HepG2 (cell line): ENCODE data around the gene C1orf74. TPM values are rescaled to one million over a fixed set of nuclear protein-coding genes. Genes with fewer than 3 reads are reported as not detected.

Source experiments
- ATAC-seq: fragments of 200-7000 bp; cut with Tn5 transposase; 3 replicates; pipeline ENCODE4 v1.9.1; 2020; ENCODE audit warnings: mild to moderate bottlenecking, moderate library complexity
- BruUV-seq: library from RNA; stranded (reverse); fragments of 400-500 nt; replicated peaks from 2 replicates; lab custom pipeline; 2021; lab: Mats Ljungman, UMichigan
- CTCF ChIA-PET: fragments of 300-600 bp; formaldehyde crosslinking; extraction: SDS; loops from one replicate; lab custom pipeline; 2021; ENCODE audit warnings: low total read pairs, inconsistent platforms, low intra/inter-chr PET ratio; lab: Yijun Ruan, JAX
- POLR2A ChIA-PET: fragments of 350-600 bp; sonication (Branson Sonifier 250); formaldehyde crosslinking; loops from one replicate; lab custom pipeline; 2020; ENCODE audit warnings: antibody characterized with exemption, inconsistent platforms; lab: Yijun Ruan, JAX
- DNase-seq: peaks from one replicate; pipeline ENCODE4 v3.0.0-alpha.2; 2015; ENCODE audit warnings: low spot score
- FAIRE-seq: peaks from 3 replicates; lab custom pipeline; 2011; peaks lifted over from hg19 to GRCh38; lab: Jason Lieb, UNC
- H2AFZ ChIP-seq: one replicate; pipeline ENCODE4 v1.6.1; 2011; ENCODE audit warnings: low read length, inconsistent platforms
- H3K27ac ChIP-seq: fragments of 300-600 bp; 3 replicates; pipeline ENCODE4 v1.8.0; 2011; ENCODE audit warnings: mixed run types, mild to moderate bottlenecking, mixed read lengths, low read length, inconsistent platforms; ENCODE audit not compliant: insufficient read depth; ENCODE audit errors: extremely low read length
- H3K27me3 ChIP-seq, 2 experiments: fragments of 200-600 bp in 1 of 2; 2 replicates in 1 of 2; 3 replicates in 1 of 2; pipeline versions ENCODE4 v1.6.0 to v1.8.0; 2011; ENCODE audit warnings: low read length in 2 of 2, mild to moderate bottlenecking in 2 of 2, moderate library complexity in 2 of 2, inconsistent platforms in 1 of 2; ENCODE audit not compliant: insufficient read depth in 2 of 2, control insufficient read depth in 1 of 2
- H3K36me3 ChIP-seq, 2 experiments: fragments of 200-600 bp in 1 of 2; replicated peaks in 1 of 2; 2 replicates in 1 of 2; 3 replicates in 1 of 2; pipeline versions ENCODE4 v1.5.1 to v1.8.0; 2011; ENCODE audit warnings: low read length in 2 of 2, inconsistent platforms in 1 of 2; ENCODE audit not compliant: insufficient read depth in 2 of 2, control insufficient read depth in 1 of 2
- H3K4me1 ChIP-seq: 2 replicates; pipeline ENCODE4 v1.5.1; 2012; ENCODE audit warnings: low read length, inconsistent platforms; ENCODE audit not compliant: insufficient read depth
- H3K4me2 ChIP-seq: 2 replicates; pipeline ENCODE4 v1.6.0; 2011; ENCODE audit warnings: low read depth, low read length, inconsistent platforms
- H3K4me3 ChIP-seq, 3 experiments: fragments of 200-600 bp in 1 of 3; sonication (generic), shearing (Covaris generic) in 1 of 3; replicated peaks in 1 of 3; 2 replicates each; pipeline ENCODE4 v1.5.1; 2011 to 2016; ENCODE audit warnings: low read length in 3 of 3, inconsistent platforms in 2 of 3, low read depth in 2 of 3, mild to moderate bottlenecking in 2 of 3, control low read depth in 1 of 3, mixed read lengths in 1 of 3; ENCODE audit not compliant: insufficient read depth in 1 of 3
- H3K79me2 ChIP-seq: one replicate; pipeline ENCODE4 v1.6.1; 2011; ENCODE audit warnings: low read length, inconsistent platforms; ENCODE audit not compliant: insufficient read depth
- H3K9ac ChIP-seq: 2 replicates; pipeline ENCODE4 v1.6.0; 2011; ENCODE audit warnings: mild to moderate bottlenecking, low read depth, low read length, inconsistent platforms; ENCODE audit not compliant: insufficient read depth
- H3K9me3 ChIP-seq: 2 replicates; pipeline ENCODE4 v1.5.1; 2012; ENCODE audit warnings: mild to moderate bottlenecking, low read length
- H4K20me1 ChIP-seq: 2 replicates; pipeline ENCODE4 v1.6.0; 2011; ENCODE audit warnings: inconsistent platforms, mild to moderate bottlenecking, low read length, moderate library complexity; ENCODE audit not compliant: insufficient read depth
- FOSL2 ChIP-seq: sonication (generic); formaldehyde crosslinking; IDR thresholded peaks from 2 replicates; pipeline ENCODE4 v1.4.0; 2020; ENCODE audit warnings: missing genetic modification reagents
- KAT8 ChIP-seq: IDR thresholded peaks from 2 replicates; pipeline ENCODE4 v1.6.1; 2016; ENCODE audit warnings: missing genetic modification reagents, missing compliant biosample characterization
- RORA ChIP-seq: sonication (generic); formaldehyde crosslinking; IDR thresholded peaks from 2 replicates; pipeline ENCODE4 v1.5.0; 2020; ENCODE audit warnings: mild to moderate bottlenecking, missing genetic modification reagents, moderate library complexity
- SNAI1 ChIP-seq: sonication (generic); formaldehyde crosslinking; IDR thresholded peaks from 2 replicates; pipeline ENCODE4 v1.5.0; 2020; ENCODE audit warnings: mild to moderate bottlenecking, missing genetic modification reagents, borderline replicate concordance
- ZNF318 ChIP-seq: sonication (generic); formaldehyde crosslinking; IDR thresholded peaks from 2 replicates; pipeline ENCODE4 v1.4.0; 2020; ENCODE audit warnings: mild to moderate bottlenecking, missing genetic modification reagents
- WGBS: methylation state at CpG from one replicate; pipeline ENCODE4 v1.1.6; 2017; ENCODE audit warnings: low lambda C conversion rate; 5-methylcytosine and 5-hydroxymethylcytosine counted together
- in situ Hi-C: cut with HindIII; loops from 2 replicates; pipeline ENCODE4 v1.10.0; 2017; ENCODE audit warnings: low pct_unique_long_range_greater_than_20kb; ENCODE audit not compliant: extremely low pct_ligation_motif_present
- intact Hi-C: fragments of 100-400 bp; cut with micrococcal nuclease; formaldehyde crosslinking; loops from one replicate; pipeline ENCODE4 v1.10.0; 2022; ENCODE audit not compliant: unreplicated experiment
- polyA plus RNA-seq, 8 experiments: library from polyadenylated mRNA; depleted of rRNA in 3 of 8; stranded (reverse) in 7 of 8; unstranded in 1 of 8; fragments of >200 nt; fragmentation: Illumina TruSeq in 4 of 8; extraction: Trizol in 4 of 8; gene quantifications; 2 replicates each; pipeline versions ENCODE4 v1.2.1 to v1.2.3, GENCODE V29; 2011 to 2016; ENCODE audit warnings: low read depth in 4 of 8, missing spikeins in 1 of 8, mixed read lengths in 1 of 8; ENCODE audit not compliant: insufficient read depth in 1 of 8
- total RNA-seq, 5 experiments: library from RNA; depleted of rRNA; stranded (reverse); fragments of >200 nt; fragmentation: Illumina TruSeq; extraction: Trizol; gene quantifications; 2 replicates each; pipeline ENCODE4 v1.2.3, GENCODE V29; 2016; ENCODE audit warnings: low read depth in 1 of 5

Gene C1orf74
- total and polyA plus RNA-seq, 2 of the 13 experiments (the other 11 are each of a cell fraction or from before 2014, with no cell fraction given): 0.33 to 0.71 TPM

GRCh38 chr1:209825591-209826434, 41.5 kb upstream of the C1orf74 start:
- ATAC-seq (no peak), DNase-seq (no peak), FAIRE-seq (no peak)
- Histone ChIP-seq H3K27me3 (no peaks in the 10 kb centered on the region; a peak in 1 of 5 replicates), H3K4me1 (peaks cover 36% of the 10 kb centered on the region), H3K9ac (no peak overlapping the region), H2AFZ (no peak overlapping the region), H3K9me3 (no peaks in the 10 kb centered on the region), H3K36me3 (peaks cover 0 to 4% of the 10 kb centered on the region in 2 experiments; a peak in 2 of 5 replicates), H3K27ac (no peak overlapping the region), H3K4me3 (no peak overlapping the region), H4K20me1 (no peaks in the 10 kb centered on the region), H3K79me2 (peaks cover 6% of the 10 kb centered on the region), H3K4me2 (peak overlapping the region; percentile 3; the same call in 1 of the 2 replicates)
- 28% methylated on average over 11 of the region's 11 CpGs for WGBS
- in situ Hi-C loops (no loop called here), intact Hi-C loops (loop anchor here (2.0 kb wide), 1 partner anchor 41 kb away; the partner anchor contains the start of gene C1orf74)
- TF ChIP-seq RORA (CRISPR knock-in tag): no peak
- TF ChIP-seq FOSL2 (CRISPR knock-in tag): 0 out of 2 replicates have a peak, but pooled peaks have one; percentile 15
- POLR2A ChIA-PET: no interaction called here
- BruUV-seq: no TSS peak
- CTCF ChIA-PET: no interaction called here

- H4K20me1 ChIP-seq: no peaks in the 10 kb centered on the region
- peak overlapping the region; percentile 31 for H2AFZ ChIP-seq
- ChIA-PET CTCF (interaction anchor here (1.5 kb wide), 1 partner anchor 166 kb away, joined by 4 read pairs; no protein-coding TSS in a partner anchor), POLR2A (no interaction called here)
- no peak overlapping the region; a peak in 1 of 6 replicates for H3K4me3 ChIP-seq
- 19% methylated on average over 12 of the region's 12 CpGs for WGBS
- intact Hi-C loops: loop anchor here (5.0 kb wide), 1 partner anchor 76 kb away; no protein-coding TSS in a partner anchor
- in situ Hi-C loops: no loop called here
- H3K9me3 ChIP-seq: no peaks in the 10 kb centered on the region
- H3K27me3 ChIP-seq: peaks cover 0 to 6% of the 10 kb centered on the region in 2 experiments; a peak in 1 of 5 replicates
- no peak overlapping the region for H3K27ac ChIP-seq
- H3K4me2 ChIP-seq: peak overlapping the region; percentile 39
- H3K9ac ChIP-seq: no peak overlapping the region
- peak; percentile 63 for ATAC-seq
- peak; percentile 38 for DNase-seq
- H3K36me3 ChIP-seq: no peaks in the 10 kb centered on the region
- FAIRE-seq: peak; percentile 59
- H3K79me2 ChIP-seq: peaks cover 4% of the 10 kb centered on the region
- BruUV-seq: no TSS peak
- H3K4me1 ChIP-seq: peaks cover 23% of the 10 kb centered on the region
- TF ChIP-seq SNAI1 (CRISPR knock-in tag): no peak
- TF ChIP-seq KAT8 (CRISPR knock-in tag): no peak
- TF ChIP-seq ZNF318 (CRISPR knock-in tag): no peak
Measured at GRCh38 chr1:209823143-209824041, 39.0 kb upstream of the C1orf74 start.
